Liver (tissue), 3 donors: Measurements from ENCODE around the gene VARS1.

Experiments used
- GABPA ChIP-seq, 2 donors: IDR thresholded peaks in 1 of 2; conservative IDR thresholded peaks in 1 of 2; 2 replicates each; pipeline ENCODE4 v1.6.1; 2016; ENCODE audit warnings: antibody characterized with exemption in 2 of 2, mild to moderate bottlenecking in 1 of 2, moderate library complexity in 1 of 2
- TAF1 ChIP-seq: conservative IDR thresholded peaks from 2 replicates; pipeline ENCODE4 v1.6.1; 2016; ENCODE audit warnings: antibody characterized with exemption, mild to moderate bottlenecking
- TF ChIP-seq, protein P1 (sequence below): IDR thresholded peaks from 2 replicates; pipeline ENCODE4 v1.6.1; 2016; ENCODE audit warnings: antibody characterized with exemption
- TF ChIP-seq, protein P2 (sequence below): IDR thresholded peaks from 2 replicates; pipeline ENCODE4 v1.6.1; 2016; ENCODE audit warnings: antibody characterized with exemption
- TF ChIP-seq, protein P3 (sequence below): fragments of 150-350 bp; IDR thresholded peaks from 2 replicates; pipeline ENCODE4 v1.5.1; 2017; ENCODE audit warnings: improper control_type of control experiment, low read depth, low read length; ENCODE audit not compliant: missing input control
- TF ChIP-seq, protein P4 (sequence below): IDR thresholded peaks from 2 replicates; pipeline ENCODE4 v1.6.1; 2016; ENCODE audit warnings: antibody characterized with exemption
- TF ChIP-seq, protein P5 (sequence below): IDR thresholded peaks from 2 replicates; pipeline ENCODE4 v1.6.1; 2016; ENCODE audit warnings: antibody characterized with exemption, mild to moderate bottlenecking
- donor health status: healthy.
- donor health status: healthy.

DNA sequence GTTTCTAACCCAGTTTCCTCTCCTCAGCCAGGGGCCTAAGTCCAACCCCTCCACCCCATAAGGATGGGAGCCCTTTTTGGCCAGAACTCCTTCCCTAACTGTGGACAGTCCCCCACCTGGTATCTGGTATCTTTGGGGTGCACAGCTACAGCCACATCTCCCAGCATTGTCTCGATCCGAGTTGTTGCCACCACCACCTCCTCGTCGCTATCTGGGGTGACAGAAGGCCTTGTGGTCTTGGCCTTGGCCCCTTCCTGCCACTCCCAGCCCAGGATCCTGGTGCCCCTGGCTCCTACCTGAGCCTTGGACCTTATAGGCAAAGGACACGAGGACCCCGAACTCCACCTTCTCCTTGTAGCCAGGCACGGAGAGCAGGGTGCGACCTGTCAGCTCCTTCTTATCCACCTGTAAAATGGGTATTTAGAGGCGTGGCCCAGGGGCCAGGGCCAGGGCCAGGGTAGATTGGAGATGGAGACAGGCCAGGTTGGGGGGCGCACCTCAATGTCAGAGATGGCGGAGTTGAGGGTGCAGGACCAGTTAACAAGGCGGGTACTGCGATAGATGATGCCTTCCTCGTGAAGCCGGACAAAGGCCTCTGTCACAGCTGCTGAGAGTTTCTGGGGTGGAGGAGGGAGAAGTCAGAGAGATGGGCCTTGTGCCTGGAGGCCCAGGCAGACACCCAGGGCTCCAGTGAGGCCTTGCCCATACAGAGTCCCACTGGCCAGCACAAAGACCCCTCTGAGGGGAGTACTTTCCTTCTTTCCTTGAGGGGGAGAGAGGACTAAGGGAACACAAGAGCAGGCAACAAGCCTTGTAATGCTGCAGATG, 11.2 kb downstream of the VARS1 start:
- TF ChIP-seq, protein P1, sequence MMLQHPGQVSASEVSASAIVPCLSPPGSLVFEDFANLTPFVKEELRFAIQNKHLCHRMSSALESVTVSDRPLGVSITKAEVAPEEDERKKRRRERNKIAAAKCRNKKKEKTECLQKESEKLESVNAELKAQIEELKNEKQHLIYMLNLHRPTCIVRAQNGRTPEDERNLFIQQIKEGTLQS: no peak
- TF ChIP-seq, protein P2, sequence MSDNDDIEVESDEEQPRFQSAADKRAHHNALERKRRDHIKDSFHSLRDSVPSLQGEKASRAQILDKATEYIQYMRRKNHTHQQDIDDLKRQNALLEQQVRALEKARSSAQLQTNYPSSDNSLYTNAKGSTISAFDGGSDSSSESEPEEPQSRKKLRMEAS: no peak
- TF ChIP-seq, protein P3, sequence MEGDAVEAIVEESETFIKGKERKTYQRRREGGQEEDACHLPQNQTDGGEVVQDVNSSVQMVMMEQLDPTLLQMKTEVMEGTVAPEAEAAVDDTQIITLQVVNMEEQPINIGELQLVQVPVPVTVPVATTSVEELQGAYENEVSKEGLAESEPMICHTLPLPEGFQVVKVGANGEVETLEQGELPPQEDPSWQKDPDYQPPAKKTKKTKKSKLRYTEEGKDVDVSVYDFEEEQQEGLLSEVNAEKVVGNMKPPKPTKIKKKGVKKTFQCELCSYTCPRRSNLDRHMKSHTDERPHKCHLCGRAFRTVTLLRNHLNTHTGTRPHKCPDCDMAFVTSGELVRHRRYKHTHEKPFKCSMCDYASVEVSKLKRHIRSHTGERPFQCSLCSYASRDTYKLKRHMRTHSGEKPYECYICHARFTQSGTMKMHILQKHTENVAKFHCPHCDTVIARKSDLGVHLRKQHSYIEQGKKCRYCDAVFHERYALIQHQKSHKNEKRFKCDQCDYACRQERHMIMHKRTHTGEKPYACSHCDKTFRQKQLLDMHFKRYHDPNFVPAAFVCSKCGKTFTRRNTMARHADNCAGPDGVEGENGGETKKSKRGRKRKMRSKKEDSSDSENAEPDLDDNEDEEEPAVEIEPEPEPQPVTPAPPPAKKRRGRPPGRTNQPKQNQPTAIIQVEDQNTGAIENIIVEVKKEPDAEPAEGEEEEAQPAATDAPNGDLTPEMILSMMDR: no peak
- TF ChIP-seq TAF1 (no peak), GABPA (IDR thresholded peaks at IDR 0.05 in 1 of 2, conservative IDR thresholded peaks at IDR 0.05 in 1 of 2) (no peak)
- TF ChIP-seq, protein P4, sequence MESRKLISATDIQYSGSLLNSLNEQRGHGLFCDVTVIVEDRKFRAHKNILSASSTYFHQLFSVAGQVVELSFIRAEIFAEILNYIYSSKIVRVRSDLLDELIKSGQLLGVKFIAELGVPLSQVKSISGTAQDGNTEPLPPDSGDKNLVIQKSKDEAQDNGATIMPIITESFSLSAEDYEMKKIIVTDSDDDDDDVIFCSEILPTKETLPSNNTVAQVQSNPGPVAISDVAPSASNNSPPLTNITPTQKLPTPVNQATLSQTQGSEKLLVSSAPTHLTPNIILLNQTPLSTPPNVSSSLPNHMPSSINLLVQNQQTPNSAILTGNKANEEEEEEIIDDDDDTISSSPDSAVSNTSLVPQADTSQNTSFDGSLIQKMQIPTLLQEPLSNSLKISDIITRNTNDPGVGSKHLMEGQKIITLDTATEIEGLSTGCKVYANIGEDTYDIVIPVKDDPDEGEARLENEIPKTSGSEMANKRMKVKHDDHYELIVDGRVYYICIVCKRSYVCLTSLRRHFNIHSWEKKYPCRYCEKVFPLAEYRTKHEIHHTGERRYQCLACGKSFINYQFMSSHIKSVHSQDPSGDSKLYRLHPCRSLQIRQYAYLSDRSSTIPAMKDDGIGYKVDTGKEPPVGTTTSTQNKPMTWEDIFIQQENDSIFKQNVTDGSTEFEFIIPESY: no peak
- TF ChIP-seq, protein P5, sequence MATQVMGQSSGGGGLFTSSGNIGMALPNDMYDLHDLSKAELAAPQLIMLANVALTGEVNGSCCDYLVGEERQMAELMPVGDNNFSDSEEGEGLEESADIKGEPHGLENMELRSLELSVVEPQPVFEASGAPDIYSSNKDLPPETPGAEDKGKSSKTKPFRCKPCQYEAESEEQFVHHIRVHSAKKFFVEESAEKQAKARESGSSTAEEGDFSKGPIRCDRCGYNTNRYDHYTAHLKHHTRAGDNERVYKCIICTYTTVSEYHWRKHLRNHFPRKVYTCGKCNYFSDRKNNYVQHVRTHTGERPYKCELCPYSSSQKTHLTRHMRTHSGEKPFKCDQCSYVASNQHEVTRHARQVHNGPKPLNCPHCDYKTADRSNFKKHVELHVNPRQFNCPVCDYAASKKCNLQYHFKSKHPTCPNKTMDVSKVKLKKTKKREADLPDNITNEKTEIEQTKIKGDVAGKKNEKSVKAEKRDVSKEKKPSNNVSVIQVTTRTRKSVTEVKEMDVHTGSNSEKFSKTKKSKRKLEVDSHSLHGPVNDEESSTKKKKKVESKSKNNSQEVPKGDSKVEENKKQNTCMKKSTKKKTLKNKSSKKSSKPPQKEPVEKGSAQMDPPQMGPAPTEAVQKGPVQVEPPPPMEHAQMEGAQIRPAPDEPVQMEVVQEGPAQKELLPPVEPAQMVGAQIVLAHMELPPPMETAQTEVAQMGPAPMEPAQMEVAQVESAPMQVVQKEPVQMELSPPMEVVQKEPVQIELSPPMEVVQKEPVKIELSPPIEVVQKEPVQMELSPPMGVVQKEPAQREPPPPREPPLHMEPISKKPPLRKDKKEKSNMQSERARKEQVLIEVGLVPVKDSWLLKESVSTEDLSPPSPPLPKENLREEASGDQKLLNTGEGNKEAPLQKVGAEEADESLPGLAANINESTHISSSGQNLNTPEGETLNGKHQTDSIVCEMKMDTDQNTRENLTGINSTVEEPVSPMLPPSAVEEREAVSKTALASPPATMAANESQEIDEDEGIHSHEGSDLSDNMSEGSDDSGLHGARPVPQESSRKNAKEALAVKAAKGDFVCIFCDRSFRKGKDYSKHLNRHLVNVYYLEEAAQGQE: no peak
